BJ (cell line): ENCODE data around the gene SPPL2B. TPM values are rescaled to one million over a fixed set of nuclear protein-coding genes. Genes with fewer than 3 reads are reported as not detected.
A peak's percentile ranks its signal among the peaks of the same experiment; 100 is the strongest.
"Not testable (repeated sequence)": the region's sequence is repeated elsewhere in the genome, so short reads cannot be mapped to it uniquely, and the experiment has no call there.

Experiments
- CTCF ChIA-PET: fragments of 350-600 bp; formaldehyde crosslinking; extraction: SDS; loops from one replicate; lab custom pipeline; 2021; ENCODE audit warnings: antibody characterized with exemption, inconsistent platforms; lab: Yijun Ruan, JAX
- POLR2A ChIA-PET: fragments of 300-600 bp; sonication (Branson Sonifier 250); formaldehyde crosslinking; extraction: SDS; loops from one replicate; lab custom pipeline; 2021; ENCODE audit warnings: antibody characterized with exemption; lab: Charles Lee
- DNase-seq: peaks from one replicate; pipeline ENCODE4 v3.0.0-alpha.2; 2011; ENCODE audit warnings: low read depth
- H3K27me3 ChIP-seq: 2 replicates; pipeline ENCODE4 v1.6.0; 2011; ENCODE audit warnings: low read length; ENCODE audit not compliant: control insufficient read depth, insufficient read depth
- H3K36me3 ChIP-seq: 2 replicates; pipeline ENCODE4 v1.5.1; 2011; ENCODE audit warnings: low read length; ENCODE audit not compliant: control insufficient read depth, insufficient read depth
- H3K4me3 ChIP-seq: 2 replicates; pipeline ENCODE4 v1.5.1; 2011; ENCODE audit warnings: low read depth, mild to moderate bottlenecking, control low read depth, low read length
- CTCF ChIP-seq: IDR thresholded peaks from 2 replicates; pipeline ENCODE4 v1.5.1; 2011; ENCODE audit warnings: low read depth, mild to moderate bottlenecking, control low read depth, inconsistent platforms, low read length, moderate library complexity; ENCODE audit not compliant: insufficient read depth
- polyA minus RNA-seq: library from RNA; depleted of rRNA, polyadenylated mRNA; stranded (reverse); fragments of >200 nt; gene quantifications from 2 replicates; pipeline ENCODE4 v1.2.3, GENCODE V29; 2011; rRNA and poly(A)+ RNA removed
- polyA plus RNA-seq: library from polyadenylated mRNA; depleted of rRNA; stranded (reverse); fragments of >200 nt; gene quantifications from 2 replicates; pipeline ENCODE4 v1.2.3, GENCODE V29; 2011; rRNA removed

Gene SPPL2B, protein sequence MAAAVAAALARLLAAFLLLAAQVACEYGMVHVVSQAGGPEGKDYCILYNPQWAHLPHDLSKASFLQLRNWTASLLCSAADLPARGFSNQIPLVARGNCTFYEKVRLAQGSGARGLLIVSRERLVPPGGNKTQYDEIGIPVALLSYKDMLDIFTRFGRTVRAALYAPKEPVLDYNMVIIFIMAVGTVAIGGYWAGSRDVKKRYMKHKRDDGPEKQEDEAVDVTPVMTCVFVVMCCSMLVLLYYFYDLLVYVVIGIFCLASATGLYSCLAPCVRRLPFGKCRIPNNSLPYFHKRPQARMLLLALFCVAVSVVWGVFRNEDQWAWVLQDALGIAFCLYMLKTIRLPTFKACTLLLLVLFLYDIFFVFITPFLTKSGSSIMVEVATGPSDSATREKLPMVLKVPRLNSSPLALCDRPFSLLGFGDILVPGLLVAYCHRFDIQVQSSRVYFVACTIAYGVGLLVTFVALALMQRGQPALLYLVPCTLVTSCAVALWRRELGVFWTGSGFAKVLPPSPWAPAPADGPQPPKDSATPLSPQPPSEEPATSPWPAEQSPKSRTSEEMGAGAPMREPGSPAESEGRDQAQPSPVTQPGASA
- polyA plus RNA-seq (12.0 and 24.9 TPM in 2 replicates), polyA minus RNA-seq (9.4 and 11.5 TPM in 2 replicates)

GRCh38 chr19:2328401-2329148 lies at the start of gene SPPL2B, which contains the start of gene LSM7:
TSS of gene SPPL2B (plus strand) at chr19:2328684. CDS start at chr19:2328710, 26 bp downstream.
TSS of gene LSM7 (minus strand) at chr19:2328586. CDS start at chr19:2328566, 20 bp downstream.
- ChIA-PET CTCF (interaction anchor here (0.7 to 3.7 kb wide), 6 partner anchors 9 to 259 kb away, joined by 3 to 27 read pairs (median 4); no protein-coding TSS in a partner anchor), POLR2A (interaction anchor here (0.6 kb wide), 1 partner anchor 12 kb away, joined by 3 read pairs; no protein-coding TSS in a partner anchor)
- Histone ChIP-seq H3K27me3 (no peaks in the 10 kb centered on the region), H3K36me3 (peaks cover 9% of the 10 kb centered on the region), H3K4me3 (peak within 1 kb of the TSS; percentile 95)
- DNase-seq = peak; percentile 38
- TF ChIP-seq CTCF = no peak

DNA sequence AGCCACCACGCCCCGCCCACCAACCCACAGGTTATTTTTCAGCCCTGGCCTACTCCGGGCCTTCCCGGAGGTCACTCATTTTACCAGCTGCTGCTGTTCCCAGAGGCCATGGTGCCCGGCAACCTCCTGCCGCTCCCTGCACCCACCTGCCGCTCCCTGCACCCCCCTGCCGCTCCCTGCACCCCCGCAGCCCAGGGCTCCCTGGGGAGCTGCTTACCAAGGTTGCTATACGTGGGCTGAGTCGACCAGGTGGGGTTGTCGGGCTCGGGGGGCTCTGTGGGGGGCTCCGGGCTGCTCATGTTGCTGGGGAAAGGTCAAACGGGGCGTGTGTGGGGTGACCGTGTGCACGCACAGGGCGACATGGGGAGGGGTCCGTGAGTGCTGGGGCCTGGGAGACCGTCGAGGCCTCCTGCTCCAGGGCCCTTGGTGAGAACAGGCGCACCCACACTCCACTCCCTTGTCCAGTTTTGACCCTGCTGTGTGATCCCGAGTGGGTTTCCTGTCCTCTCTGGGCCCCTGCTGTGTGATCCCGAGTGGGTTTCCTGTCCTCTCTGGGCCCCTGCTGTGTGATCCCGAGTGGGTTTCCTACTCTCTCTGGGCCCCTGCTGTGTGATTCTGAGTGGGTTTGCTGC lies 47.7 kb upstream of the SPPL2B start:
- POLR2A ChIA-PET = no interaction called here
- no peak for TF ChIP-seq CTCF
- Histone ChIP-seq H3K27me3 (no peaks in the 10 kb centered on the region), H3K36me3 (peaks cover 3% of the 10 kb centered on the region; the same call in 1 of the 2 replicates), H3K4me3 (no peak overlapping the region)
- CTCF ChIA-PET = interaction anchor here (0.7 kb wide), 1 partner anchor 116 kb away, joined by 3 read pairs; no protein-coding TSS in a partner anchor
- no peak for DNase-seq

DNA sequence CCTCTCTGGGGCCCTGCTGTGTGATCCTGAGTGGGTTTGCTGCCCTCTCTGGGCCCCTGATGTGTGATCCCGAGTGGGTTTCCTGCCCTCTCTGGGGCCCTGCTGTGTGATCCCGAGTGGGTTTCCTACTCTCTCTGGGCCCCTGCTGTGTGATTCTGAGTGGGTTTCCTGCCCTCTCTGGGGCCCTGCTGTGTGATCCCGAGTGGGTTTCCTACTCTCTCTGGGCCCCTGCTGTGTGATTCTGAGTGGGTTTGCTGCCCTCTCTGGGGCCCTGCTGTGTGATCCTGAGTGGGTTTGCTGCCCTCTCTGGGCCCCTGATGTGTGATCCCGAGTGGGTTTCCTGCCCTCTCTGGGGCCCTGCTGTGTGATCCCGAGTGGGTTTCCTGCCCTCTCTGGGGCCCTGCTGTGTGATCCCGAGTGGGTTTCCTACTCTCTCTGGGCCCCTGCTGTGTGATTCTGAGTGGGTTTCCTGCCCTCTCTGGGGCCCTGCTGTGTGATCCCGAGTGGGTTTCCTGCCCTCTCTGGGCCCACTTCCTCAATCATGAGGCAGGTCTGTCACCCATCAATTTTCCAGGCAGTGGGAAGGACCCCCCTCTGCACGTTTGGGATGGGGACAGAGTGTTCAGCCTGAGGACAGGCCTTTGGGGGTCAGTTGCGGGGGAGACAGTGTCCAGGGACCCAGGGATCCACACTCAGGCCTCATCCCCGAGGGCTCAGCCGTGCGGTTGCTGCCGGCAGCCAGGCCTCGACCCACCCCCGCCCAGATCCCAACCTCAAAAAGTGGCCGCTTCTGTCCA lies 47.0 kb upstream of the SPPL2B start:
- DNase-seq, H3K36me3 ChIP-seq, H3K27me3 ChIP-seq, POLR2A ChIA-PET: not testable (repeated sequence)
- peak overlapping the region; percentile 28 for H3K4me3 ChIP-seq
- CTCF ChIA-PET = interaction anchor here (1.4 to 1.7 kb wide), 2 partner anchors 10 to 34 kb away, joined by 4 read pairs; no protein-coding TSS in a partner anchor

- TF ChIP-seq CTCF = no peak
- DNase-seq = no peak
- Histone ChIP-seq H3K36me3 (no peaks in the 10 kb centered on the region), H3K27me3 (0 out of 2 replicates have a peak, but pooled peaks cover under 1% of the 10 kb centered on the region), H3K4me3 (peak within 1 kb of the TSS; percentile 28)
- ChIA-PET CTCF (interaction anchor here (1.4 to 1.7 kb wide), 2 partner anchors 9 to 34 kb away, joined by 4 read pairs; no protein-coding TSS in a partner anchor), POLR2A (no interaction called here)
Observed at GRCh38 chr19:2282062-2282861, 46.2 kb upstream of the SPPL2B start, which contains the start of gene PEAK3. TSS of gene PEAK3 (minus strand) at chr19:2282175. CDS start at chr19:2280931, 1,244 bp downstream.
